SK-MEL-5 (cell line): ENCODE results near the gene MMP15. TPM values are rescaled to one million over a fixed set of nuclear protein-coding genes. Genes with fewer than 3 reads are reported as not detected.
"Not testable (repeated sequence)": the region's sequence is repeated elsewhere in the genome, so short reads cannot be mapped to it uniquely, and the experiment has no call there.

ENCODE experiments used
- DNase-seq: peaks from one replicate; pipeline ENCODE4 v3.0.0-alpha.2; 2016; ENCODE audit warnings: low read depth, low spot score
- in situ Hi-C: cut with HindIII; loops from 2 replicates; pipeline ENCODE4 v1.10.0; 2016; ENCODE audit warnings: low sequenced_read_pairs, high pct_unique_total_duplicates, low pct_unique_long_range_greater_than_20kb
- polyA plus RNA-seq, 2 experiments: library from polyadenylated mRNA; depleted of rRNA; stranded (reverse); fragments of >200 nt; gene quantifications; 2 replicates each; pipeline ENCODE4 v1.2.3, GENCODE V29; 2015
- total RNA-seq: library from RNA; depleted of rRNA; stranded (reverse); fragments of >200 nt; shearing (Covaris generic); gene quantifications from 2 replicates; pipeline ENCODE4 v1.2.3, GENCODE V29; 2014; rRNA removed

MMP15 gene
- 7.3 and 9.1 TPM in 2 replicates for total RNA-seq
- 30.1 and 38.6 TPM in 2 replicates for polyA plus RNA-seq (2015; cell fraction: cytosol; rRNA removed)
- polyA plus RNA-seq (2015; cell fraction: nucleus; rRNA removed), result 3.2 and 6.6 TPM in 2 replicates

DNA sequence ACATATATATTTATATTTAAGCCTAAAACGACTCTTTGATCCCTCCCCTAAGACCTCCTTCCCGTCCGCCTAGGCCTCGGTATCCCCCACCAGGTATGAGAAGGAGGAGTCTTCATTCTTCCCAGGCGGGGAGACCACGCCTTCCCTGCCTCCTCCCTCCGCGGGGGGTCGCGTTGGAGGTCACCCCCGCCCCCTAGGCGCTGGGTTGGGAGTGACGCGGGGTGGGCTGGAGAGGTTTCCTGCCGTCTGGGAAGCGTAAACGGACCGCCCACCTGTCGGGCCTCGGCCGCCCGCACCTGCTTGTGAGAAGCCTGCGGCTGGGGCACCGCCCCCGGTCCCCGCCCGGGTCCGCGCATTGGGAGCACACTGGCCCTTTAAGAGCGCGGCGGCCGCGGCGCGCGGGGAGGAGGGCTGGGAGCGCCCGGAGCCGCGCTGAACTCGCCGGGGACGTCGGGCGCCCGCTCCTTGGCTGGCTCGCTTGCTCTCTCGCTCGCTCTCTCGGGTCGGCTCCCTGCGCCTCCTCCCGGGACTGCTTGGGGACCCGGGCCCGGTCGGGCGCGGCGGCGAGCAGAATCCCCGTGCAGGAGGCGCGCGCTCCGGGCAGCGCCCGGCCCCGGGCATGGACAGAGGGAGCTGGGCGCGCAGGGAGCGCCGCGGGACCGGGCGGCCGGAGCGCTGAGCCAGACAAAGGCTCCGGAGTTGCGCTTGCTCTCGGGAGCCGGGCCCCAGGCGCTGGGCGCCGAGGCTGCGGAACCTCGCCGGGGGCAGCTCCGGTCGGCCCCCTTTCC is at the start of gene MMP15:
TSS of gene MMP15 (plus strand) at position 404 of the 788 bp plus-strand sequence. CDS start 597 bp downstream, outside the sequence.
- peak; percentile 55 for DNase-seq
- in situ Hi-C loops, result no loop called here

DNA sequence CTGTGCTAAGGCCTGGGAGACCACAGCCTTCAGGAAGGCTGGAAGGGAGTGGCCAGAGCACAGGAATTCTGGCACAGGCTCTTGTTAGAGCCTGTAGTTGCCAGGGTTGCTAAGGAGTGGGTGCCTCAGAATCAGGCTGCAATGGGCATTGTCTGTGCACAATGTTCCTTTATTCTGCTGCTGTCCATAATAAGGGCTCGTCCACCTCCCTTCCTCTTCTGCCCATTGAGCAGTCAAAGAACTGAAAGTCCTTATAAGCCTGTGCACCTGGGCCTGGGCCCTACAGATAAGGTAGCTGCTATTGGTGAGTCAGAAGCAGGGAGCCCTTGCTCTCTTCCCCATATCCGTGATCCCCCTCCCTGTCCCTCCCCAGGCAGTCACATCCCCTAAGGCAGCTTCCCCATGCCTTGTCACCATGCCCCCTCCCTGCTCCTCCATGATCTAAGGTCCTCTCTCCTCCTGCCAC is 49.2 kb upstream of the MMP15 start:
- peak; percentile 51 for DNase-seq
- in situ Hi-C loops, result no loop called here

DNA sequence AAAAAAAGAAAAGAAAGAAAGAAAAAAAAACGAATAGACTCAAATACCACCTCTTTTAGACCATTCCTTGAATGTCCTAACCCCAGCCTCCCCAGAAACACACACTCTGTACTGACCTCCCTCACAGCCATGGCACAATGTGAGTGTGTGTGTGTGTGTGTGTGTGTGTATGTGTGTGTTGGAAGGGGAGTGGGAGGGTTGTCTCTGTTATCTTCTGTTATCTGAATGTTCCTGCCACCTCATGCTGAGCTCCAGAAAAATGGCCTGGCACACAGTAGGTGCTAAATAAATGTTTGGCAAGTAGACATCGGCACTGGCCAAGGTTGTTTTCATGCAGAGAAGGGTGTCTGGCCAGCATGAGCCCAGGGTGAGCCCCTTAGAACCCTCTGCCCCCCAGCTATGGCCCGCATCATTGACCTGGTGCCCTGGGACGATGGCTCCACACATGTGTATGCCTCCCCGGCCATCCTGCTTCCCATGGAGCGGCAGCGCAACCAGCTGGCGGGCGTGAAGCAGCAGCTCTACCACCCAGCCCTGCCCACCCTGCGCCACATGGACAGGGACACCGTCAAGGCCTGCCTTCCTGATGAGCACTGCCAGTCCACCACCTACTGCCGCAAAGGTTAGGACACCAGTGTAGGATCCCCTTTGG is 48.0 kb upstream of the MMP15 start:
- in situ Hi-C loops, result no loop called here
- DNase-seq, result peak; percentile 26

DNA sequence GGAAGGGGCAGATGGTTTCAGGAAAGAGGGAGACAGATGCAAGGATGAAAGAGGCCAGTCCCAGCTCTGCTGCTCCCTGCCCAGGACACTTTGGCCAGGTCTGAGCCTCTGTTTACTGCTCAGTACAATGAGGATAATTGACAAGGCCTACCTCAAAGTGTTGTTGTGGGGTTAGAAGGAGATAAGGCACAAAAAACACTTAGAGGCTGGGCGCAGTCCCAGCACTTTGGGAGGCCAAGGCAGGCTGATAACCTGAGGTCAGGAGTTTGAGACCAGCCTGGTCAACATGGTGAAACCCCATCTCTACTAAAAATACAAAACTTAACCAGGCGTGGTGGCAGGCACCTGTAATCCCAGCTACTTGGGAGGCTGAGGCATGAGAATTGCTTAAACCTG is 47.5 kb upstream of the MMP15 start:
- DNase-seq, in situ Hi-C loops: not testable (repeated sequence)

DNA sequence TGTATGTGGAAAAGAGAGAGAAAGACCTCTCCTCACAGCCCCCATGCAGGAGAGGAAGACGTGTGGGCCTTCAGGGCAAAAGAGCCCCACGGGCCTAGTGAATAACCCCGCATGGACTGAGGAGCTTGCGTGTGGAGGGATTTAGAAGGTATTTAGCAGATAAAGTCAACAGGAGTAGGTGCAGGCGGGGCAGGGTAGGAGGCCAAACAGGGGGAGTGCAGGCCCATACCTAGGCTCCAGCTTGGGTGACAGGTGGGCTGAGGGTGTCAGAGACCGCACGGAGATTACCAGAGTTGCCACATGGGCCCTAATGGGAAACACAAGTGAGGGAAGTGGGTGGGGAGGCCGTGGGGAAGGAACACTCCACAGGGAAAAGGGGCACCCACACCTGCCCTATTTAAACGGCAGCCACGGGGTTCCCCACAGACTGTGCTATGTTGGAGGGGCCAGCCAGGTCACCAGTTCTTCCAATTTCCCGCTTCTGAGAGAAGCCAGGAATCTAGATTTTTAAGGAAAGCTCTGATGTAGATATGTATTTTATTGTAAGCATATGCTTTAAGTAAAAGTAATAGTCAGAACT is 46.5 kb upstream of the MMP15 start:
- no peak for DNase-seq
- in situ Hi-C loops, result no loop called here

DNA sequence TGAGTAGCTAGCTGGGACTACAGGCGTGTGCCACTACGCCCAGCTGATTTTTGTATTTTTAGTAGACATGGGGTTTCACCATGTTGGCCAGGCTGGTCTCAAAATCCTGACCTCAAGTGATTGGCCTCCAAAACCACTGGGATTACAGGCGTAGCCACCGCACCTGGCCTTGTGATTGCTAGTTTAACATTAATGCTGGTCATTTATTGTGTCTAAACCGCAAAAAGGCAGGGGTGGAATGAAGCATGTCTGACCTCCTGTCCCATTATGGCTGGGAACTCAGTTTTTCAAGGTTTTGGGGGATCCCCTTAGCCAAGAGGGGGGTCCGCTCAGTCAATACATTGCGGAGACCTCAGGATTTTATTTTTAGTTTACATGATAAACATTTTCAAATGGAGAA is 43.9 kb upstream of the MMP15 start:
- in situ Hi-C loops, result no loop called here
- no peak for DNase-seq

DNA sequence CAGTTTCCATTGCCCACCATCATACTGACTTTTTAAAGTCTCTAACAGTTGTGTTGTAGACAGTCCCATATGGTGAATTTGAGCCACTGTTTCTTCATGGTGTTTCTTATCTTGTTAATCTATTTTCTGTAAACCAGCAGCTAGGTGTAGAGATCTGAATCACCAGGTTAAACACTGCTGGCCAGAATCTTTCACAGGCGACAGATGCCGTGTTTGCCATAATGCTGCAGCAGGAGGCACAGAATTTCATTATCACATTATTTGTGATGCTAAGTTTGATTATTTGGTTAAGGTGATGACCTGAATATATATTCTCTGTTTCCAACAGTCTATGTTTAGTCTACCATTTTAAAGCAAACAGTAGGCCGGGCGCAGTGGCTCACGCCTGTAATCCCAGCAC is 43.2 kb upstream of the MMP15 start:
- no peak for DNase-seq
- in situ Hi-C loops, result no loop called here

DNA sequence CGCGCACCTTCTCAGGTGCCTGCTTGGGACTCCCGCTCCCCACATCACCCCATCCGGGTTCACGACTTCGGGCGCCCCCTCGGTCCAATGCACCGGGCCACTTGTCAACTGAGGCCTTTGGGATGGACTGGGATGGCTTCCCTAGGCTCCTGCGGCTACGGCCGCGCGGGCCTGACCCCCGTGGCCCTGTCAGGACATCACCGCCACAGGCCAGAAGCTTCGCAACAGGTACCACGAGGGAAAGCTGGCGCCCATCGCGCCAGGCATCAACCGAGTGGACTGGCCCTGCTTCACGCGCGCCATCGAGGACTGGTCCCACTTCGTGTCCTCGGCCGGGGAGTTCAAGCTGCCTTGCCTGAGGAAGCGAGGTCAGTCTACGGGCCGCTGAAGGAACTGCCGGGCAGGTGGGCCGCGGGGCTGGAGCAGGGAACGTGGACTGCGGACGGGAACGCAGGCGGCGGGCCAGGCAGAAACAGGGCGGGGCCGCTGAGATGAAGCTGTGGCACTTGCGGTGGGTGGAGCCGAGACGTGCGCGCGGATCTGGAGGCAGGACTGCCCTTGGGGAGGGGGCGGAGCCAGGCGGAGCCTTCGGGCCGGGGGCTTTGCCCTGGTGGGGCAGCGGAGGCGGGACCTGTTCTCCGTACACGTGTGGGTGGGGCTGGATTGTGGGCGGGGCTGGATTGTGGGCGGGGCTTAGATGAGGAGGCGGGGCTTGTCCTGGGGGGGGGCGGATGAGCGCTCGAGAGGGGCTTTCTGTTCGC is 40.9 kb upstream of the MMP15 start:
- DNase-seq, result no peak
- in situ Hi-C loops, result no loop called here

DNA sequence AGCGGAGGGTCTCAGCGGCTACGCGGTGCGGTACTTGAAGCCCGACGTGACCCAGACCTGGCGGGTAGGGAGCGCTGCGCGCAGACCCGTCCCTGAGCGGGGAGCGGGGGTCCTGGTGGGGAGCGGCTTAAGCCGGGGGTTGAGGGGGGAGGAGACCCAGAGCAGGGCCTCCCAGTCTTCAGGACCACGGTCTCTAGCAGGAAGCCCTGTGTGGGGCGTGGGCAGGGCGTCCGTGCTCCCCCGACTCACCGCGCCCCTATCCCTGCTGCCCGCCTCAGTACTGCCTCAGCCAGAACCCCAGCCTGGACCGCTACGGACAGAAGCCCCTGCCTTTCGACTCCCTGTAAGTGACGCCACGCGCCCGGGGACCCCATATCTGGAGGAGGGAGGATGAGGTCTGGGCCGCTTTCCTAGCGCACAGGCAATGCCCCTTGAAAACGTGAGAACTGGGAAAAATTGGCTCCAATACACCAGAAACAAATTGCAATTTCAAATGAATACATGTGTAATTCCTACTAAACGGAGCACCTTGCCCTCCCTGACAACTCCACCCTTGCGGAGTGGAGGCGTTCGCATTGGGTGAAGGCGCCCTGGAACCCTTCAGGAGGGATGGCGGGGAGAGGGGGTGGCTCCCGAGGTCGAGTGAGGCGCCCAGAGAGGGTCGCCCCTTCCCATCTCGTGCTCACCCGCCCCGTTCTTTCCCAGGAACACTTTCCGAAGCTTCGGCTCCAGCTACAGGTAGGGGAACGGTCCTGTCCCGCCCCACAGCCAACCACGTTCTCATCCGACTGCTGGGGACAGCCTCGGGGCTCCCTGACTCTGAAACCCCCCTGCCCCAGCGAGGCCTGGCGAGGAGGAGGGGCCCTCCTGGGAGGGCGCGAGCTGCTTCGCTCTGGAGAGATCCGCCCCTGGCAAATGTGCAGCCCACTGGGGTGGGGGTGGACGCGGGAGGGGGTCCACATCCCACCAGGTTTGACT is 40.1 kb upstream of the MMP15 start:
- in situ Hi-C loops, result no loop called here
- DNase-seq, result no peak

DNA sequence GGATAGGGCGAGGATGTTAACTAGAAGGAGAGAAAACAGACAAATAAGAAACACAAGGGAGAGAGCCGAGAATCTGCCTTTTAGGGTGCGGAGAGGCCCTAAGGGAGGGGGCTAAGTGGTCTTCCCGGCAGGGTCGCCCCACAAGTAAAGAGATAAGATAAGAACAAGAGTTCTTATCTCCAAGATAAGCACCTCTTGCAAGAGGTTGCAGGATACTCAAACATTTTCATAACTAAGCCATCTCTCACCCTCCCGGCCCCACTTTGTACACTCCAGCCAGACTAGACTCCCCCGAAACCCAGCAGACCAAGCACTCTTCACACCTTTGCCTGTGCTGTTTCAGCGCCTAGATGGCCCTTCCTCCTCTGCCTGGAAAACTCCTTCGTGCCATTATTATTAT is 39.4 kb upstream of the MMP15 start:
- no peak for DNase-seq
- in situ Hi-C loops, result no loop called here

DNA sequence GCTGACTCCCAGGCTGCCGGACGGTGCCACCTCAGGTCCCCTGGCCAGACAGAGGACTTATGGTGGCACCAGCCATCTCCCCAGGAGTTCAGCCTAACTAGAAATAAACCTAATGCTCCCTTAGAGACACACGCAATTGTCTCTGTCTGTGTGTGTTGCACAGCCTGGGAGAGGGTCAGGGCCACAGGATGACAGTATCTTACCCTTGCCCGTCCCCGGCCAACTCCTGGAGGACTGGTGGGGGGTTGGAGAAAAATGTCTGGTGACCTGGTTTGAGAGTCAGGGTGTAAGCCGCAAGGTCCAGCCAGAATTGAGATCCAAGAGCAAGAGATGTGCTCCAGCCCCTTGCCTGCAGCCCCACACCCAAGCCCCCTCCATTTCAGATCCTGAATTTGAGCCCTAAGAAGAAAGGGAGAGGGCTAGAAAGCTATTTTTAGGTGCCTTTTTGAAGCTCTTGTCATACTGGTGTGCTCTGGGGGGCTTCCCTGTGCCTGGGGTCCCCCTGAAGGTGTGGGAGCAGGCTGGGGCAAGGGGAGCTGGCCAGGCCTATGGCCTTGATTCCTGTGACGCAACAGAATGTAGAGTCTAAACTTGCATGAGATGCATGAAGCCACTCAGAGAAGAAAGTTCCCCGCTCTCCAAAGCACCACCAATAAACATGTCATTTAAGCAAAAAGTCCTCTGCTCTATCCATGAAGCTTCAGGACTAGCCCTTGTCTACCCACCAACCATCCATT is 37.9 kb upstream of the MMP15 start:
- in situ Hi-C loops, result no loop called here
- no peak for DNase-seq

DNA sequence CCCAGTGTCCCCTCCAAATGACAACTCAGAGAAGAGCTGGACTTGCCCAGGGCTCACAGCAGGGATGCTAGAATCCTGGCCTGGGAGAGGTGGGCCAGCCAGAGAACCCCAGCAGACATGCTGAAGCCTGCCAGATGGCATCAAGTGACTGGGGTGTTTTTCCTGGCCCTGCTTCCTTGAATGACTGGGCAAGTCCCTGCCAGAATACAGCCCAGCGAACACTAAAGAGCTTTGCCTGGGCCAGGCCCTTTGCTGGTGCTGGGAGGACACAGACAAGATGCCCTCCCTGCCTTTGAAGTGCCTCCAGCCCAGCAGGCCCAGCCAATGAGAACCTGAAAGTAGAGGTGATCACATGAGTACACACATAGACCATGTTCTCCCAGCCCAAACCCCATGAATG is 36.6 kb upstream of the MMP15 start:
- in situ Hi-C loops, result no loop called here

DNA sequence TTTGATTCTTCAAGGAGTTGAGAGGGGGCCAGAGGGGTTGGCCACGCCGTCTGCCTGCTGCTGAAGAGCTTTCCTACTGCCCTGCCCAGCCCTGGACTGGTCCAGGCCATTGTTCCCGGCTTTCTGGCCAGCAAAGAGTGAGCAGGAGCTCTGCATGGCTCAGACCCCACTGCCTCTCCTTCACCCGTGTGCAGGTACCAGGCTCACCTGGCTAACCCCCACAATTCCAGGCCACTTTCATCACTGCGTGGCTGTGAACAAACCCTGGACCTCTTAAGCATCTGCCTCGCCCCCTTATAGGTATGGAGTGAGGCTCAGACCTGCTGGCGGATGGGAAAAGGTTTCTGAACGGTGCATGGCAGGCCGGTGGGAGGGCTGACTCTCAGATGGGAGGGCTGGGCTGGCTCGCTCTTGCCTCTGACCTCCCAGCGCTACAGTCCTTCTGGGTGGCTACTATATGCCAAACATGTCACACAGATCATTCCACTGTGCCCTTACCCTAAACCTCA is 33.9 kb upstream of the MMP15 start:
- in situ Hi-C loops, result no loop called here
- no peak for DNase-seq

More for the DNA sequence above, 36.6 kb upstream of the MMP15 start:
- DNase-seq, result no peak

DNA sequence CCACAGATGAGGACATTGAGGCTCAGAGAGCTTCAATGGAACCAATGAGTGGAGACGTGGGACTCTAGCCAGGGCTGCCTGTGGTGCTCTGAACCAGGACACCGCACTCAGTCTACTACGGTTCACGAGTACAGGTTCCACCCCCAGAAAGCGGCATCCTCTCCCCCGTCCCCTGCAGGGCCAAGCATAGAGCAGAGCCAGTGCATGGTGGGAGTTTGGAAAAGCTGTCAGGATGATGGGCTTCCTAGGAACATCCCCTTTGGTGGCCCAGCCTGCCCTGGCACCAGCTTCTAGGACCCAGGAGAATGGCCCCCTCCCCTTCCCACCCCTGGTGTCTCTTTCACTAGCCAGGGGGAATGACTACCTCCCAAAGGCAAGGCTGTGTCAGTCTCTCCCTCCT is 33.5 kb upstream of the MMP15 start:
- in situ Hi-C loops, result no loop called here
- no peak for DNase-seq

DNA sequence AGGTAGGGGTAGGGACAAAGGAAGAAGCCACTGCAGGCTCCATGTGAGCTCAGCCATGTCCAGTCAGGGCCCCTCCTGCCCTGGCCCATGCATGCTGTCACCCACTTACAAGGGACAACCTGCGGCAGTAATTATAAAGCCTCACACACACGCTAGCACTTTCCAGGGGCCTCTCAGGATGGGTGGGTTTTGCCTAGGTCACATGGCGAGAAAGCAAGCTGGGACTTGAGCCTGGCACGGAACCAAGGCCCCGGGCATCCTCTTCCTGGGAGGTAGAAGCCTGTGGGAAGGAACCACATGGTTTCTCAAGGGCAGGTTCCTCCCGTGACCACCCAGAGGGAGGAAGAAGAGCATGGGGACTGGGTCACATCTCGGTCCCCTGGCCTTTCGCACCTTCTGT is 32.1 kb upstream of the MMP15 start:
- in situ Hi-C loops, result no loop called here
- no peak for DNase-seq

DNA sequence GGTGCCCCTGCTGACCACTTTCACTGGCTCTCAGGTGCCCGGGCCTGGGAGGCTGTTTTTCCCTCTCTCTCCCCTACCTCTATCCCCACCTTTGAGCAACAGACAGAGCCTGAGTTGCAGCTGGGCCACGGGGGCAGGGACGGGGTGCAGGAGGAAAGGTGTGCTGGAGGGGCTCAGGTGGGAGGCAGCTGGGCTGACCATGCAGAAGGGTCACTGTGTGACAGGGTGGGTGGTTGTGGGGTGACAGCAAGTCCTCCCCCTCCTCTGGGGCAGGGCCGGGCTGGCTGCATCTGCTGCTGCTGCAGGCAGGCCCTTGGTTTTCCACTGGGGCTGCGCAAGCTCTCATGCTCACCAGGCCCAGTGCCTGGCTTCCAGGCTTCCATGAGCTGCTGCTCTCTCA is 31.7 kb upstream of the MMP15 start:
- in situ Hi-C loops, result no loop called here
- no peak for DNase-seq
